ENCODE measurements around the gene ZNF221. TPM values are rescaled to one million over a fixed set of nuclear protein-coding genes. Genes with fewer than 3 reads are reported as not detected.

The ZNF221 gene
- 0.37 to 1.1 TPM (median 0.53 TPM) in 5 replicates for total RNA-seq (2022; extraction: Qiagen RNA extraction; ENCODE audit: low read depth)

GRCh38 chr19:43950834-43951645 lies at the start of gene ZNF221:
Gene ZNF221, plus strand, starts transcription at chr19:43951228. Its CDS starts 11,499 bp downstream, at chr19:43962727.

GRCh38 chr19:43934985-43935708 lies 15.9 kb upstream of the ZNF221 start, which contains the start of gene ZNF45:
Gene ZNF45, minus strand, starts transcription at chr19:43935282. Its CDS starts 13,097 bp downstream, at chr19:43922185.

GRCh38 chr19:43983912-43984686 lies 33.1 kb downstream of the ZNF221 start, which contains the start of gene ZNF155:
Gene ZNF155, plus strand, starts transcription at chr19:43984188. Its CDS starts 4,356 bp downstream, at chr19:43988544.

GRCh38 chr19:44002566-44003460 lies 51.8 kb downstream of the ZNF221 start, which contains the start of gene ZNF230:
Gene ZNF230, plus strand, starts transcription at chr19:44002957. Its CDS starts 4,122 bp downstream, at chr19:44007079.

Other genes starting within 250 kb of the ZNF221 start
- not detected in 5 replicates for gene IRGC, start 235.2 kb upstream of the ZNF221 start, total RNA-seq (2022; extraction: Qiagen RNA extraction; ENCODE audit: low read depth)
- gene SMG9, start 196.3 kb upstream of the ZNF221 start, total RNA-seq (2022; extraction: Qiagen RNA extraction; ENCODE audit: low read depth): 47.4 to 74.6 TPM (median 62.6 TPM) in 5 replicates
- 42.9 to 63.2 TPM (median 58.7 TPM) in 5 replicates for gene KCNN4, start 170.3 kb upstream of the ZNF221 start, total RNA-seq (2022; extraction: Qiagen RNA extraction; ENCODE audit: low read depth)
- gene LYPD5, start 148.8 kb upstream of the ZNF221 start, total RNA-seq (2022; extraction: Qiagen RNA extraction; ENCODE audit: low read depth): 0.14 to 0.22 TPM (median 0.15 TPM) in 3 of 5 replicates, not detected in the others
- gene ZNF283, start 123.9 kb upstream of the ZNF221 start, total RNA-seq (2022; extraction: Qiagen RNA extraction; ENCODE audit: low read depth): 3.6 to 6.6 TPM (median 4.3 TPM) in 5 replicates
- gene ZNF404, start 67.3 kb upstream of the ZNF221 start, total RNA-seq (2022; extraction: Qiagen RNA extraction; ENCODE audit: low read depth): 0.21 to 0.29 TPM (median 0.28 TPM) in 4 of 5 replicates, not detected in the other
- 10.1 to 12.5 TPM (median 11.8 TPM) in 5 replicates for gene ZNF45, start 15.9 kb upstream of the ZNF221 start, total RNA-seq (2022; extraction: Qiagen RNA extraction; ENCODE audit: low read depth)
- gene ZNF155, start 33.0 kb downstream of the ZNF221 start, total RNA-seq (2022; extraction: Qiagen RNA extraction; ENCODE audit: low read depth): 2.2 to 3.6 TPM (median 3.1 TPM) in 5 replicates
- gene ZNF230, start 51.7 kb downstream of the ZNF221 start, total RNA-seq (2022; extraction: Qiagen RNA extraction; ENCODE audit: low read depth): 2.3 to 3.9 TPM (median 2.8 TPM) in 5 replicates
- 3.4 to 4.8 TPM (median 4.6 TPM) in 5 replicates for gene ZNF222, start 74.2 kb downstream of the ZNF221 start, total RNA-seq (2022; extraction: Qiagen RNA extraction; ENCODE audit: low read depth)
- 2.4 to 4.0 TPM (median 3.5 TPM) in 5 replicates for gene ZNF223, start 100.8 kb downstream of the ZNF221 start, total RNA-seq (2022; extraction: Qiagen RNA extraction; ENCODE audit: low read depth)
- 0.38 to 0.52 TPM (median 0.46 TPM) in 5 replicates for gene ZNF284, start 120.9 kb downstream of the ZNF221 start, total RNA-seq (2022; extraction: Qiagen RNA extraction; ENCODE audit: low read depth)
- gene ZNF224, start 143.1 kb downstream of the ZNF221 start, total RNA-seq (2022; extraction: Qiagen RNA extraction; ENCODE audit: low read depth): 8.8 to 11.4 TPM (median 11.3 TPM) in 5 replicates
- gene ZNF225, start 162.2 kb downstream of the ZNF221 start, total RNA-seq (2022; extraction: Qiagen RNA extraction; ENCODE audit: low read depth): 2.3 to 3.5 TPM (median 2.8 TPM) in 5 replicates
- 1.2 to 2.7 TPM (median 2.3 TPM) in 5 replicates for gene ZNF234, start 190.3 kb downstream of the ZNF221 start, total RNA-seq (2022; extraction: Qiagen RNA extraction; ENCODE audit: low read depth)
- 19.7 to 25.5 TPM (median 22.6 TPM) in 5 replicates for gene ZNF226, start 213.9 kb downstream of the ZNF221 start, total RNA-seq (2022; extraction: Qiagen RNA extraction; ENCODE audit: low read depth)